H9 (cell line): ENCODE measurements around the gene SLC16A10. TPM values are rescaled to one million over a fixed set of nuclear protein-coding genes. Genes with fewer than 3 reads are reported as not detected.
"Not testable (repeated sequence)": the region's sequence is repeated elsewhere in the genome, so short reads cannot be mapped to it uniquely, and the experiment has no call there.

ENCODE experiments used
- DNase-seq: peaks from one replicate; pipeline ENCODE4 v3.0.0-alpha.2; 2017
- H2AFZ ChIP-seq: one replicate; pipeline ENCODE4 v1.6.1; 2013; ENCODE audit warnings: mild to moderate bottlenecking, low read length, control low read depth, moderate library complexity
- H2AK5ac ChIP-seq: 2 replicates; pipeline ENCODE4 v1.6.1; 2013; ENCODE audit warnings: low read length, control low read depth, mixed read lengths; ENCODE audit not compliant: insufficient read length
- H2BK120ac ChIP-seq: one replicate; pipeline ENCODE4 v1.6.1; 2013; ENCODE audit warnings: low read depth, mild to moderate bottlenecking, low read length, control low read depth, inconsistent platforms; ENCODE audit not compliant: poor library complexity, severe bottlenecking
- H2BK12ac ChIP-seq: 2 replicates; pipeline ENCODE4 v1.6.1; 2013; ENCODE audit warnings: low read length, control low read depth, mixed read lengths, low read depth; ENCODE audit not compliant: insufficient read length
- H2BK15ac ChIP-seq: 2 replicates; pipeline ENCODE4 v1.6.1; 2013; ENCODE audit warnings: low read depth, low read length, control low read depth
- H2BK20ac ChIP-seq: one replicate; pipeline ENCODE4 v1.6.1; 2013; ENCODE audit warnings: low read depth, mild to moderate bottlenecking, low read length, control low read depth, inconsistent platforms; ENCODE audit not compliant: poor library complexity, severe bottlenecking
- H2BK5ac ChIP-seq: 2 replicates; pipeline ENCODE4 v1.6.1; 2013; ENCODE audit warnings: low read length, control low read depth, mixed read lengths; ENCODE audit not compliant: insufficient read length
- H3K14ac ChIP-seq: 2 replicates; pipeline ENCODE4 v1.6.1; 2013; ENCODE audit warnings: low read length, control low read depth; ENCODE audit not compliant: insufficient read depth
- H3K18ac ChIP-seq: 2 replicates; pipeline ENCODE4 v1.6.1; 2013; ENCODE audit warnings: low read depth, mild to moderate bottlenecking, mixed read lengths, low read length, control low read depth; ENCODE audit not compliant: insufficient read length
- H3K23ac ChIP-seq: 2 replicates; pipeline ENCODE4 v1.6.1; 2013; ENCODE audit warnings: low read length, control low read depth, mixed read lengths, low read depth; ENCODE audit not compliant: insufficient read length
- H3K23me2 ChIP-seq: 2 replicates; pipeline ENCODE4 v1.6.1; 2013; ENCODE audit warnings: low read depth, mild to moderate bottlenecking, mixed read lengths, low read length, control low read depth; ENCODE audit not compliant: insufficient read length, poor library complexity, severe bottlenecking
- H3K27ac ChIP-seq: 2 replicates; pipeline ENCODE4 v1.5.1; 2013; ENCODE audit warnings: low read length, control low read depth, mixed read lengths, low read depth; ENCODE audit not compliant: insufficient read length
- H3K27me3 ChIP-seq: 2 replicates; pipeline ENCODE4 v1.6.1; 2013; ENCODE audit warnings: low read length, control low read depth, inconsistent platforms; ENCODE audit not compliant: insufficient read depth
- H3K4ac ChIP-seq: 2 replicates; pipeline ENCODE4 v1.6.1; 2013; ENCODE audit warnings: low read depth, mild to moderate bottlenecking, control low read depth, inconsistent platforms, low read length, moderate library complexity
- H3K4me1 ChIP-seq: 2 replicates; pipeline ENCODE4 v1.6.1; 2013; ENCODE audit warnings: low read length, control low read depth, inconsistent platforms; ENCODE audit not compliant: insufficient read depth
- H3K4me2 ChIP-seq: 2 replicates; pipeline ENCODE4 v1.6.1; 2013; ENCODE audit warnings: low read length, control low read depth, mixed read lengths; ENCODE audit not compliant: insufficient read length, insufficient read depth
- H3K56ac ChIP-seq: 2 replicates; pipeline ENCODE4 v1.6.1; 2013; ENCODE audit warnings: low read depth, mild to moderate bottlenecking, mixed read lengths, low read length, control low read depth; ENCODE audit not compliant: insufficient read length
- H3K79me1 ChIP-seq: 2 replicates; pipeline ENCODE4 v1.6.1; 2013; ENCODE audit warnings: low read depth, mild to moderate bottlenecking, moderate library complexity, low read length, control low read depth, inconsistent platforms; ENCODE audit not compliant: insufficient read depth, poor library complexity, severe bottlenecking
- H3K79me2 ChIP-seq: 2 replicates; pipeline ENCODE4 v1.6.1; 2013; ENCODE audit warnings: low read length, control low read depth, inconsistent platforms; ENCODE audit not compliant: insufficient read depth
- H3K9ac ChIP-seq: 2 replicates; pipeline ENCODE4 v1.6.1; 2013; ENCODE audit warnings: low read length, control low read depth, mixed read lengths; ENCODE audit not compliant: insufficient read length; ENCODE audit errors: extremely low read depth
- H3K9me3 ChIP-seq: one replicate; pipeline ENCODE4 v1.6.1; 2013; ENCODE audit warnings: low read depth, low read length, inconsistent platforms; ENCODE audit not compliant: control insufficient read depth
- H3T11ph ChIP-seq: one replicate; pipeline ENCODE4 v1.6.1; 2013; ENCODE audit warnings: mild to moderate bottlenecking, low read length, control low read depth, inconsistent platforms
- H4K20me1 ChIP-seq: one replicate; pipeline ENCODE4 v1.6.1; 2013; ENCODE audit not compliant: control insufficient read depth, insufficient read length, insufficient read depth
- H4K5ac ChIP-seq: 2 replicates; pipeline ENCODE4 v1.6.1; 2013; ENCODE audit warnings: low read depth, mild to moderate bottlenecking, mixed read lengths, low read length, control low read depth; ENCODE audit not compliant: insufficient read length
- H4K8ac ChIP-seq: replicated peaks from 2 replicates; pipeline ENCODE4 v1.6.1; 2013; ENCODE audit warnings: low read length, control low read depth, mixed read lengths, low read depth; ENCODE audit not compliant: insufficient read length
- H4K91ac ChIP-seq: 2 replicates; pipeline ENCODE4 v1.6.1; 2013; ENCODE audit warnings: low read depth, mild to moderate bottlenecking, moderate library complexity, mixed read lengths, low read length, control low read depth; ENCODE audit not compliant: insufficient read length
- H3K27ac Mint-ChIP-seq, 3 experiments: 2 replicates in 2 of 3; 3 replicates in 1 of 3; pipeline ENCODE4 v1.8.0; 2020 to 2021; ENCODE audit warnings: mixed read lengths in 3 of 3, mild to moderate bottlenecking in 1 of 3, moderate library complexity in 1 of 3
- H3K27me3 Mint-ChIP-seq: 2 replicates; pipeline ENCODE4 v1.8.0; 2021; ENCODE audit warnings: low read depth, mild to moderate bottlenecking, moderate library complexity, mixed read lengths
- H3K36me3 Mint-ChIP-seq, 3 experiments: 2 replicates in 2 of 3; 3 replicates in 1 of 3; pipeline ENCODE4 v1.8.0; 2020 to 2021; ENCODE audit warnings: low read depth in 3 of 3, mixed read lengths in 3 of 3; ENCODE audit not compliant: insufficient read depth in 1 of 3
- H3K4me1 Mint-ChIP-seq, 2 experiments: 2 replicates each; pipeline ENCODE4 v1.8.0; 2020; ENCODE audit warnings: mixed read lengths in 2 of 2
- H3K4me3 Mint-ChIP-seq, 2 experiments: 2 replicates in 1 of 2; 3 replicates in 1 of 2; pipeline ENCODE4 v1.8.0; 2020 to 2021; ENCODE audit warnings: mild to moderate bottlenecking in 2 of 2, mixed read lengths in 2 of 2, moderate library complexity in 1 of 2
- H3K9me3 Mint-ChIP-seq, 2 experiments: 2 replicates in 1 of 2; 3 replicates in 1 of 2; pipeline ENCODE4 v1.8.0; 2020; ENCODE audit warnings: mild to moderate bottlenecking in 2 of 2, mixed read lengths in 2 of 2, moderate library complexity in 1 of 2
- CTCF ChIP-seq: fragments of 200-600 bp; sonication (generic); conservative IDR thresholded peaks from 3 replicates; pipeline ENCODE4 v1.8.0; 2021; ENCODE audit warnings: antibody characterized with exemption, mild to moderate bottlenecking
- WGBS: extraction: QIAGEN DNeasy Blood & Tissue Kit; methylation state at CpG from one replicate; pipeline ENCODE4 v1.1.7; 2013; ENCODE audit warnings: missing lambda C conversion rate, low lambda C conversion rate, mixed read lengths; ENCODE audit not compliant: insufficient read length; ENCODE audit errors: extremely low coverage; 5-methylcytosine and 5-hydroxymethylcytosine counted together
- total RNA-seq: library from RNA; stranded (reverse); gene quantifications from 2 replicates; pipeline ENCODE4 v1.2.1, GENCODE V29; 2021

The SLC16A10 gene
- total RNA-seq, 1 experiment from 2014 or later: 11.4 TPM

- no peak overlapping the region for H4K5ac ChIP-seq
- no peak overlapping the region for H3K4ac ChIP-seq
- H3K23ac ChIP-seq: no peak overlapping the region
- WGBS: no CpG with 5 or more reads among the region's 3 CpGs
- H2BK20ac ChIP-seq: no peak overlapping the region
- H3K9me3 Mint-ChIP-seq: peaks cover 0 to 2% of the 10 kb centered on the region in 2 experiments; a peak in 2 of 5 replicates
- H3K14ac ChIP-seq: no peak overlapping the region
- no peak for TF ChIP-seq CTCF
- no peak overlapping the region for H3K56ac ChIP-seq
- peaks cover 0 to 9% (median 0%) of the 10 kb centered on the region in 3 experiments; a peak in 1 of 7 replicates for H3K36me3 Mint-ChIP-seq
- H3K9ac ChIP-seq: no peak overlapping the region
- DNase-seq: no peak
- no peaks in the 10 kb centered on the region for H3K9me3 ChIP-seq
- H2BK120ac ChIP-seq: no peak overlapping the region
- H3K79me1 ChIP-seq: no peaks in the 10 kb centered on the region
- H3K27ac Mint-ChIP-seq: no peak overlapping the region
- no peak overlapping the region for H2AK5ac ChIP-seq
- H3K23me2 ChIP-seq: peaks cover 11% of the 10 kb centered on the region
- H3K27ac ChIP-seq: no peak overlapping the region
- no peak overlapping the region for H2AFZ ChIP-seq
- peaks cover 31 to 36% of the 10 kb centered on the region in 2 experiments for H3K4me1 Mint-ChIP-seq
- no peaks in the 10 kb centered on the region for H4K20me1 ChIP-seq
- H3K4me3 Mint-ChIP-seq: no peak overlapping the region
- peaks cover 15% of the 10 kb centered on the region for H3K27me3 Mint-ChIP-seq
- H3K4me1 ChIP-seq: peaks cover 6% of the 10 kb centered on the region; the same call in 1 of the 2 replicates
- H4K8ac ChIP-seq: no peak overlapping the region
- no peak overlapping the region for H2BK15ac ChIP-seq
- no peak overlapping the region for H3K4me2 ChIP-seq
- peaks cover 2% of the 10 kb centered on the region; the same call in 1 of the 2 replicates for H3K79me2 ChIP-seq
- no peak overlapping the region for H2BK12ac ChIP-seq
- no peak overlapping the region for H4K91ac ChIP-seq
- H3K18ac ChIP-seq: no peak overlapping the region
- no peak overlapping the region for H3T11ph ChIP-seq
- H2BK5ac ChIP-seq: no peak overlapping the region
- no peaks in the 10 kb centered on the region for H3K27me3 ChIP-seq
Observed at GRCh38 chr6:111091987-111092386, 4.7 kb downstream of the SLC16A10 start.

- H3K4me1 ChIP-seq, H2BK120ac ChIP-seq, DNase-seq, H3K36me3 Mint-ChIP-seq, H2AK5ac ChIP-seq, H3K27ac Mint-ChIP-seq, H3K9me3 ChIP-seq, H3K4me2 ChIP-seq, H3K79me2 ChIP-seq, H3K27ac ChIP-seq, H3K4me3 Mint-ChIP-seq, H2BK12ac ChIP-seq, H3K23me2 ChIP-seq, H2AFZ ChIP-seq, H2BK15ac ChIP-seq, H3K4ac ChIP-seq, H3K56ac ChIP-seq, H3K27me3 ChIP-seq, H3K79me1 ChIP-seq, H3K18ac ChIP-seq, H2BK5ac ChIP-seq, H3K23ac ChIP-seq, H2BK20ac ChIP-seq, H4K8ac ChIP-seq, H3K14ac ChIP-seq, H4K5ac ChIP-seq, H3T11ph ChIP-seq, H4K91ac ChIP-seq, H3K9me3 Mint-ChIP-seq, H3K9ac ChIP-seq, H3K27me3 Mint-ChIP-seq, H4K20me1 ChIP-seq: not testable (repeated sequence)
- WGBS: no CpG with 5 or more reads among the region's 1 CpG
- H3K4me1 Mint-ChIP-seq: peaks cover 13 to 14% of the 10 kb centered on the region in 2 experiments
Observed at GRCh38 chr6:111095488-111095887, 8.2 kb downstream of the SLC16A10 start.
